NCI-H524 treated with DMSO at 0.1 percent for 48 hours (cell line): ENCODE data around the gene HNRNPM.

Experiments
- DNase-seq: peaks from one replicate; lab custom pipeline; 2025; lab: John Stamatoyannopoulos, UW

The HNRNPM gene

DNA sequence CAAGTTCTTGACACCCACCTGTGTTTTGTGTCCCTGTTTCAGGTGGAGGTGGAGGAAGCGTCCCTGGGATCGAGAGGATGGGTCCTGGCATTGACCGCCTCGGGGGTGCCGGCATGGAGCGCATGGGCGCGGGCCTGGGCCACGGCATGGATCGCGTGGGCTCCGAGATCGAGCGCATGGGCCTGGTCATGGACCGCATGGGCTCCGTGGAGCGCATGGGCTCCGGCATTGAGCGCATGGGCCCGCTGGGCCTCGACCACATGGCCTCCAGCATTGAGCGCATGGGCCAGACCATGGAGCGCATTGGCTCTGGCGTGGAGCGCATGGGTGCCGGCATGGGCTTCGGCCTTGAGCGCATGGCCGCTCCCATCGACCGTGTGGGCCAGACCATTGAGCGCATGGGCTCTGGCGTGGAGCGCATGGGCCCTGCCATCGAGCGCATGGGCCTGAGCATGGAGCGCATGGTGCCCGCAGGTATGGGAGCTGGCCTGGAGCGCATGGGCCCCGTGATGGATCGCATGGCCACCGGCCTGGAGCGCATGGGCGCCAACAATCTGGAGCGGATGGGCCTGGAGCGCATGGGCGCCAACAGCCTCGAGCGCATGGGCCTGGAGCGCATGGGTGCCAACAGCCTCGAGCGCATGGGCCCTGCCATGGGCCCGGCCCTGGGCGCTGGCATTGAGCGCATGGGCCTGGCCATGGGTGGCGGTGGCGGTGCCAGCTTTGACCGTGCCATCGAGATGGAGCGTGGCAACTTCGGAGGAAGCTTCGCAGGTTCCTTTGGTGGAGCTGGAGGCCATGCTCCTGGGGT, 41.0 kb downstream of the HNRNPM start:
- DNase-seq = no peak

DNA sequence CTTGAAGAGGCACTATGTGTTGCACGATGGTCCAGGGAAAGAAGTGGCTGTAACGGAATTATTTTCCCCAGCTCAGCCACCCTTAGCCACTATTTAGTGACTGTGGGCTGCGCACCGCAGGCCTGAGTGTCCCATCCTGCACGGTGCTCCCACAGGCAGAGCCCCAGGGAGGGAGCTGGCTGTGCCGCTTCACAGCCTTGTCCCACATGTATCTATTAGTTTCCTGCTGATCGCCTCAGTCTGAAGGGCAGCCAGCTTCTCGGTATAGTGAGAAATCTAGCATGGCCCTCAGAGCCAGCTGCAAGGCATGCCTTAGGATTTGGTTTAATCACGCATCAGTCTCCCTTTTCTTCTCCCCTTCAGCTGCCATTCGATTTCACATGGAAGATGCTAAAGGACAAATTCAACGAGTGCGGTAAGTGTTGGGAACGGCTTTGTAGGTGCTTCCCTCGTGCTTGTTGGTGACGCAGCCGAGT, 41.9 kb downstream of the HNRNPM start:
- DNase-seq = no peak

DNA sequence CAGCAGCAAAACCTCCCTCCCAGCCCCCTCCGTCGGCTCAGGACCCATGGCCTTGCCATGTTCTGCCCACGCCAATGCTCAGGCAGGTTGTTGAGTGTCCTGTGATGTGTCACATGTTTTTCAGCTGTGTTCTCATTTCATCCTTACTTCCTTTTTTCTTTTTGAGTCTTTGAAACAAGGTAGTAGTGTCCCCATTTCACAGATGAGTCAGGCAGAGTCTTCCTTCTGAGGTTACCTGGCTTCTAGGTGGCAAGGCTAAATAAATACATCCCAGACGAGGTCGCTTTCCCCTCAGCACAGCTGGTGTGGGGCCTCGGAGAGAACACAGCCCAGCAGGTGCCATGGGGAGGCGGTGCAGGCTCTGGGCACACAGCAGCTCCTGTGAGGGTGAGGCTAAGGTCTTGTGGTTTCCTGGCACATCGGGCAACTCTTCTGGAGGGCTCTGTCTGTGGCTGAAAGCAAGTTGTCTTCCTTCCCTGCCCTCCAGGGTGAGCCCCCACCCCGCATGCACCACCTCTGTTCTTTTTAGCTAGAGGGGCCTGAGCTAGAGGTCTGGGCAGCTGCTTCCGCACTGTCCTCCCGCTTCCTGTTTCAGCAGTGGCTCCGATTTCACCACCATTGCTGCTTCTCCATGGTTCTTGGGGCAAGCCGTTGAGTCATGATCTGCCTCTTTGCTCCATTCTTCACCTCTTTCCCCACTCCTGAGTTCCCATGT, 42.5 kb downstream of the HNRNPM start:
- no peak for DNase-seq

DNA sequence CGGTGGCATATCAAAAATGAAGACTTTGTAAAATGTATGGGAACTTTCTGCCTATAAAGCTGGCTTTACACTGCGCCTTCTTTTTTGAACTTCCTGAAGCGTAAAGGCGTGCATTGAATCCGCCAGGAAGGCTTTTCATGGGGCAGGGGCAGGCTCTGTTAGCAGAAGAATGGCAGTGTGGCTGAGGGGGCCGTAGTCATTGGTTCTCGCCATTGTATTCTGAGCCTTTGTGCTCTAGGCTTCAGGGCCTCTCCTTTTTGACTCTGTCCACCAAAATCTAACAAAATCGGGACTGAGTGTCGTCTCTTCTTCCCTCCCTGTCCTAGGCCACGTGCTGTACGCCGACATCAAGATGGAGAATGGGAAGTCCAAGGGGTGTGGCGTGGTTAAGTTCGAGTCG, 43.6 kb downstream of the HNRNPM start:
- DNase-seq = no peak

GRCh38 chr19:8489561-8490394, 45.0 kb downstream of the HNRNPM start:
- no peak for DNase-seq

DNA sequence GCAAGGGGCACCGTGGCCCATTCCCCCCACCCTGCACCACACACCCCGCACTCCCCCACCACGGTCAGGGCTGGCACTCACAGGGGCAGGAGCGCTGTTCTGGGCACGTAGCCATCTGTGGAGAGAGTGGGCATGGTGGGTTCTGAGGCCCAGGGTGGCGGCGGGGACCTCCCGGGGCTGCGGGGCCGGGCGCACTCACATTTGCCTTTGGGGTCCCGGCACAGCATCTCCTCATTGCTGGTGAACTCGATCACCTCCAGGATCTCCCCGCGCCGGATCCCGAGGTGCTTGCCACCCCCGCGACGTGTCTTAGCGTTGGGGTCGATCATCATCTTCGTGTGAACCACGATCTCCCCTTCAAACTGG, 45.6 kb downstream of the HNRNPM start:
- no peak for DNase-seq

DNA sequence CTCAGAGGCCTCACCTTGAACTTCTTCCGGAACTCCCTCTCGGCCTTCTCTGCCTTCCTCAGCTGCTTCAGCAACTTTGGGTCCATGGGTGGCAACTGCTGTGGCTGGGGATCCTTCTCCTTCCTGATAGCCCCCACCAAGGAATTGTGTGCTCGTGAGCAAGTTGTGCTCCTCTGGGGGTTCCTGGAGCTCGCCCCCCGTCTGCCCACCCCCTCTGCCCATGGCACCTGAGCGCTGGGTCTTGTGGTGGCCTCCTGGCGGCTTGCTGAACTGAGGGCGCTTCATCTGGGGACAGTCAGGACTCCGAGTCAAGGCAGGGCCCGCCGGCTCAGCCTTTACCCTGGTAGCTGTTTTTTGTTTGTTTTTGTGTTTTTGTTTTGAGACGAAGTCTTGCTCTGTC, 46.1 kb downstream of the HNRNPM start:
- no peak for DNase-seq

DNA sequence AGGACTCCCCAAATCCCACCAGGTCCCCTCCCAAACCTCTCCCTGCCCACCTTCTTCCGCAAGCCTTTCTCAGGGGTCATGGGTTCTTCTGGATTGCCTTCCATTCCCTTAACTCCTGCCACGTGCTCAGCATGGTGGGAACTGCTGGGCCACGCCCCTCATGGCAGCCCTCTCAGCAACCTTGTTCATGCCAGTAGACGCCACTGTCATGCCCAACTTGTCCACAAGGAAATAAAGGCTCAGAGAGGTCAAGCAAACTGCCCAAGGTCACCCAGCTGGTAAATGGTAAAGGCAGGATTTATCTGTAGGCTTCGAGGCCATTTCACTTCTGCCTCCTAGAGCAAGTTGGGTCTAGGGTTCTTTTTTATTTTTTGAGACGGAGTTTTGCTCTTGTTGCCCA, 46.8 kb downstream of the HNRNPM start:
- no peak for DNase-seq

GRCh38 chr19:8494158-8494557, 49.4 kb downstream of the HNRNPM start:
- DNase-seq = no peak

GRCh38 chr19:8498295-8498694, 53.5 kb downstream of the HNRNPM start:
- no peak for DNase-seq

DNA sequence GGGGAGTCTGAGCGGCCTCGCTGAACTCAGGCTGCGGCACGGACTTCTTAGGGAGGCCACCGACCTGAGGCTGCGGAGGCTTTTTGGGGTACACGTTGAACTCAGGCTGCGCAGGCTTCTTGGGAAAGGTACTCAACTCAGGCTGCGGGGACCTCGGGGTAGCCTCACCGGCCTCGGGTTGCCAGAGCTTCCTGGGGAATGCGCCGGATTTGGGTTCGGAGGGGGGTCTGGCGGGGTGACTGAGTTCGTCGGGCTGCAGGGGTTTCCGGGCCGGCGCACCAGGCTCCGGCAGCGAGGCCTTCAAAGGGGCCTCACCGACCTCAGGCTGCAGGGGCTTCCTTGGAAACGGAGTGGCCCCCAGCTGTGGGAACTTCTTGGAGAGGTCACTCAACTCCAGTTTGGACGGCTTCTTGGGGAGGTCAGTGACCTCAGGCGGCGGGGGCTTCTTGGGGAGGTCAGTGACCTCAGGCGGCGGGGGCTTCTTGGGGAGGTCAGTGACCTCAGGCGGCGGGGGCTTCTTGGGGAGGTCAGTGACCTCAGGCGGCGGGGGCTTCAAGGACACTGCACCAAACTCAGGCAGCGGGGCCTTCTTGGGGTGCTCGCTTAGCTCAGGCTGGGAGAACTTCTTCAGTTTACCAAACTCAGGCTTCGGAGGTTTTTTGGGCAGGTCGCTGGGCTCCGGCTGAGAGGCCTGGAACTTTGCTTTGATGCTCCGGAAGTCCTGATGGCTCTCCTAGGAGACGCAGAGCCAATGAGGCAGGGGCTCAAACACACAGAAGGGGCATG, 54.5 kb downstream of the HNRNPM start:
- no peak for DNase-seq

- DNase-seq = no peak
These were observed 55.4 kb downstream of the HNRNPM start for GRCh38 chr19:8500158-8500557.

DNA sequence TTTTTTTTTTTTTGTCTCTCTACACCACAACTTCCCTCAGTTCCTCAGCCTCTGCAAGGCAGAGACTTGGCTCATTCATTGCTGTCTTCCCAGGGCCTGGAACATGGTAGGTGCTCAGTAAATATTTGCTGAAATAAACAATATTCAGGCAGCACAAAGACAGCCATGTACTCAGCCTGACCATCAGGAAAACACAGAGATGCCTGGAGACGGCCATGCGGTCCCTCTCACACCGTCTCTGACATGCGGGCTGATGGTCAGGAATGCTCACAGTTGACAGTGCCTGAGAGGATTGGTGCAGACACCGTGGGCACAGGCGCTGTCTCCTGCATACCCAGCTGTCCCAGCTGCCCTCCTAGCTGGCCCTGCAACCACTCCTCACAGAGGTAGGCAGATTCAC, 56.7 kb downstream of the HNRNPM start:
- no peak for DNase-seq

GRCh38 chr19:8501981-8502380, 57.2 kb downstream of the HNRNPM start:
- no peak for DNase-seq

- no peak for DNase-seq
These were observed 58.7 kb downstream of the HNRNPM start for GRCh38 chr19:8503510-8503909.

GRCh38 chr19:8504171-8504570, 59.4 kb downstream of the HNRNPM start:
- no peak for DNase-seq

DNA sequence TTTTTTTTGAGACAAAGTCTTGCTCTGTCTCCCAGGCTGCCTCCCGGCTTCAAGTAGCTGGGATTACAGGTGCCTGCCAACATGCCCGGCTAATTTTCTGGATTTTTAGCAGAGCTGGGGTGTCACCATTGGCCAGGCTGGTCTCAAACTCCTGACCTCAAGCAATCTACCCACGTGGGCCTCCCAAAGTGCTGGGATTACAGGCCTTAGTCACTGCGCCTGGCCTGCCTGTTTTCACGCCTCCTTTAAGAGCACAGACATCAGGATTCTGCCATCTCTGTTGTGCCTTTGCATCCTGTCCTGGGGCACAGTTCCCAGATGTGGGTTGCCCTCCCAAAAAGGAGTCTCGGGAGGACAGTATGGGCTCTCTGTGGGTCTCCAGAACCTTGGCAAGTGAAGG, 60.1 kb downstream of the HNRNPM start:
- DNase-seq = no peak

DNA sequence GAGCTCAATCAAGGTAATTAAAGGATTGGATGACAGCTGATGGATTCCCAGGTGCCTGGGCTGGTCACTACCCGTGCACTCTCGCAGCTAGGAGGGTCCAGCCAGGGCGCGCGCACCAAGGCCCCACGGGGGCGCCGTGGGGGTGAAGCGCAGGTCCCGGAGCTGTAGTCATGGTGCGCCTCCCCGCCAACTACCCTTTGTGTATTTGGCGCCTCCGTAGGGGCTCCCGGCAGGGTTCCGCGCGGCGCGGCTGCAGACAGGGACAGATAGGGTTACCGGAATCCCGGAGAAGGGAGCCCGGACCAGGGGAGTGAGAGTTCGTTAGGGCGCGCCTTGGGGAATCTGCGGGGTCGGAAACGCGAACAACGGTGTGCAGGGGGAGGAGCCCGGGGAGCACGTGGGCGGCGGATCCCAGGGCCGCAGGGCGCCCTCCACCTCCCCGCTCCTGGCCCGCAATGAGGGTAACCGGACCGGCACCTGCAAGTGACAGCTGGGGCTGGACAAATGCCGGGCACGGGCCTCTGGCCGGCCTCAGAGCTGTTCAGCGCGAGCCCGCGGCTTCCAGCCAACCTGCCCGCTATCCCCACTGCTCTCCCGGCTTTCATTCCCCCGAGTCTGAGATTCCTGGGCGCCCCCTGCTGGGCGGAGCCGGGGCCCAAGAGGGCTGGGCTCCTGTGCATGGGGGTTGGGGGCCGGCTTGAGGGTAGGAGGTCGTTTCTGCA, 61.1 kb downstream of the HNRNPM start:
- DNase-seq = peak; percentile 23

DNA sequence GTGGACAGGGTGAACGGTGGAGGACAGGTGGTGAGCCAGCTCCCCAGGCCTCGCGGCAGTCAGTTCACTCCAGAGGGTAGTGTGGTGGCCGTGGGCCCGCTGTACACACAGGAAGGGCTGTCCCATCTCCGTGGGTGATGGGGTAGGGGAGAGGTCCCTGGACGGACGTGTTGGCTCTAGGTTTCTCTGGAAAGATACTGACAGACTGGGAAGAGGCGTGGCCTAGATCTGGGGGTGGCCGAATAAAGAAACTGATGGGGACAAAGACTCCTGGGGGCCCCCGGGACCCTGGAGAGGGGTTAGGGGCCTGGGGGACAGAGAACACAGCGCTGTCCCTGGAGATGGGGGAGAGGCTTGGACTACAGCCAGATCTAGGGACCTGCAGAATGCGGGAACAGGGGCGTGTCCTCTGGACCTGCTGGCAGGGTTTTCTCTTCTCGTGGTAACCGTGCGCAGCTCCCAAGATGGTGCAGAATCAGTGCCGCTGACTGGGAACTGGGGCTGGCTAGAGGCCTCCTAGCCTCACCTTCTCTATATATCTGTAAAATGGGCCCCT, 61.7 kb downstream of the HNRNPM start:
- no peak for DNase-seq

DNA sequence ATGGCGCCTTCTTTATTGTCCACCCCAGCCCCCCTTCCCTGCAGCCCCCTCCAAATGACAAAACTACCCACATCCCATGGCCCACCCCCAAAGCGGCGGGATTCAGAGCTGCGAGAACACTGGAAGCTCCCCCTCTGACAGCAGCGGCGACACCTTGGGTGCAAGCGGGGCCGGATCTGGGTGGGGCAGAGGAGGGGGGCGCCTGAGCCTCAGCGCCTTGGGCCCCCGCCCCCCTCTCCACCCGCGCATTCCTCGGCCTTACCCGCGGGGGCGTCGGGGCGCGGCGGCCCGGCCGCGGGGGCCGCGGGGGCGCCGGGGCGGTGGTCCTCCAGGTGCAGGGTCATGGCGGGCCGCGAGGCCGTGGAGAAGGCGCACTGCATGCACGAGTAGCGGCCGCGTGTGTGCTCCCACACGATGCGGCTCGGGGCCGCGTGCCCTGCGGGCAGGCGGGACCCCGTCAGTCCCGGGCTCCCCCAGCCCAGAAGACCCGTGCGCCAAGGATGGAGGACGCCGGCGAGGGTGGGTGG, 65.9 kb downstream of the HNRNPM start:
- no peak for DNase-seq
